ENCODE results near the gene RAET1L.

Gene RAET1L

GRCh38 chr6:150058986-150059385, 33.7 kb upstream of the RAET1L start:
- Histone ChIP-seq H3K4me1 (ENCODE audit: control insufficient read depth, insufficient read depth, low read length) (no peaks in the 10 kb centered on the region), H3K4me3 (ENCODE audit: low read depth, low read length) (no peak overlapping the region), H3K9ac (ENCODE audit: low read depth, low read length) (no peak overlapping the region), H3K9me3 (ENCODE audit: control insufficient read depth, insufficient read depth, low read length) (no peaks in the 10 kb centered on the region), H3K27me3 (ENCODE audit: control insufficient read depth, insufficient read depth, low read length) (peaks cover 3% of the 10 kb centered on the region), H3K36me3 (ENCODE audit: control insufficient read depth, insufficient read depth, low read length) (no peaks in the 10 kb centered on the region)

- no peaks in the 10 kb centered on the region for H3K9me3 ChIP-seq (ENCODE audit: control insufficient read depth, insufficient read depth, low read length)
- H3K9ac ChIP-seq (ENCODE audit: low read depth, low read length) = no peak overlapping the region
- H3K36me3 ChIP-seq (ENCODE audit: control insufficient read depth, insufficient read depth, low read length) = no peaks in the 10 kb centered on the region
- no peak overlapping the region for H3K4me3 ChIP-seq (ENCODE audit: low read depth, low read length)
- H3K4me1 ChIP-seq (ENCODE audit: control insufficient read depth, insufficient read depth, low read length) = no peaks in the 10 kb centered on the region
- H3K27me3 ChIP-seq (ENCODE audit: control insufficient read depth, insufficient read depth, low read length) = peaks cover 3% of the 10 kb centered on the region
Observed at GRCh38 chr6:150058231-150058792, 33.0 kb upstream of the RAET1L start.

GRCh38 chr6:150057501-150057951, 32.2 kb upstream of the RAET1L start:
- Histone ChIP-seq H3K4me3 (ENCODE audit: low read depth, low read length) (no peak overlapping the region), H3K4me1 (ENCODE audit: control insufficient read depth, insufficient read depth, low read length) (no peaks in the 10 kb centered on the region), H3K27me3 (ENCODE audit: control insufficient read depth, insufficient read depth, low read length) (peaks cover 7% of the 10 kb centered on the region), H3K9ac (ENCODE audit: low read depth, low read length) (no peak overlapping the region), H3K9me3 (ENCODE audit: control insufficient read depth, insufficient read depth, low read length) (no peaks in the 10 kb centered on the region), H3K36me3 (ENCODE audit: control insufficient read depth, insufficient read depth, low read length) (no peaks in the 10 kb centered on the region)

GRCh38 chr6:150056916-150057315, 31.6 kb upstream of the RAET1L start:
- H3K4me3 ChIP-seq (ENCODE audit: low read depth, low read length) = no peak overlapping the region
- H3K36me3 ChIP-seq (ENCODE audit: control insufficient read depth, insufficient read depth, low read length) = no peaks in the 10 kb centered on the region
- H3K4me1 ChIP-seq (ENCODE audit: control insufficient read depth, insufficient read depth, low read length) = no peaks in the 10 kb centered on the region
- H3K9ac ChIP-seq (ENCODE audit: low read depth, low read length) = no peak overlapping the region
- H3K27me3 ChIP-seq (ENCODE audit: control insufficient read depth, insufficient read depth, low read length) = peaks cover 7% of the 10 kb centered on the region
- H3K9me3 ChIP-seq (ENCODE audit: control insufficient read depth, insufficient read depth, low read length) = no peaks in the 10 kb centered on the region

- no peak overlapping the region for H3K4me3 ChIP-seq (ENCODE audit: low read depth, low read length)
- H3K9me3 ChIP-seq (ENCODE audit: control insufficient read depth, insufficient read depth, low read length) = no peaks in the 10 kb centered on the region
- no peaks in the 10 kb centered on the region for H3K36me3 ChIP-seq (ENCODE audit: control insufficient read depth, insufficient read depth, low read length)
- peaks cover 7% of the 10 kb centered on the region for H3K27me3 ChIP-seq (ENCODE audit: control insufficient read depth, insufficient read depth, low read length)
- no peaks in the 10 kb centered on the region for H3K4me1 ChIP-seq (ENCODE audit: control insufficient read depth, insufficient read depth, low read length)
- no peak overlapping the region for H3K9ac ChIP-seq (ENCODE audit: low read depth, low read length)
Observed at GRCh38 chr6:150056156-150056555, 30.8 kb upstream of the RAET1L start.

GRCh38 chr6:150055131-150055530, 29.8 kb upstream of the RAET1L start:
- peaks cover 7% of the 10 kb centered on the region for H3K27me3 ChIP-seq (ENCODE audit: control insufficient read depth, insufficient read depth, low read length)

GRCh38 chr6:150053450-150053849, 28.1 kb upstream of the RAET1L start:
- peaks cover 7% of the 10 kb centered on the region for H3K27me3 ChIP-seq (ENCODE audit: control insufficient read depth, insufficient read depth, low read length)
- no peaks in the 10 kb centered on the region for H3K36me3 ChIP-seq (ENCODE audit: control insufficient read depth, insufficient read depth, low read length)
- H3K4me3 ChIP-seq (ENCODE audit: low read depth, low read length) = no peak overlapping the region
- no peaks in the 10 kb centered on the region for H3K9me3 ChIP-seq (ENCODE audit: control insufficient read depth, insufficient read depth, low read length)
- no peak overlapping the region for H3K9ac ChIP-seq (ENCODE audit: low read depth, low read length)
- no peaks in the 10 kb centered on the region for H3K4me1 ChIP-seq (ENCODE audit: control insufficient read depth, insufficient read depth, low read length)

More at GRCh38 chr6:150055131-150055530, 29.8 kb upstream of the RAET1L start:
- Histone ChIP-seq H3K4me1 (ENCODE audit: control insufficient read depth, insufficient read depth, low read length) (no peaks in the 10 kb centered on the region), H3K9me3 (ENCODE audit: control insufficient read depth, insufficient read depth, low read length) (no peaks in the 10 kb centered on the region), H3K36me3 (ENCODE audit: control insufficient read depth, insufficient read depth, low read length) (no peaks in the 10 kb centered on the region), H3K9ac (ENCODE audit: low read depth, low read length) (no peak overlapping the region), H3K4me3 (ENCODE audit: low read depth, low read length) (no peak overlapping the region)

GRCh38 chr6:150050846-150051245, 25.5 kb upstream of the RAET1L start:
- Histone ChIP-seq H3K27me3 (ENCODE audit: control insufficient read depth, insufficient read depth, low read length) (peaks cover 10% of the 10 kb centered on the region), H3K9me3 (ENCODE audit: control insufficient read depth, insufficient read depth, low read length) (no peaks in the 10 kb centered on the region), H3K4me3 (ENCODE audit: low read depth, low read length) (no peak overlapping the region), H3K9ac (ENCODE audit: low read depth, low read length) (no peak overlapping the region), H3K4me1 (ENCODE audit: control insufficient read depth, insufficient read depth, low read length) (no peaks in the 10 kb centered on the region), H3K36me3 (ENCODE audit: control insufficient read depth, insufficient read depth, low read length) (no peaks in the 10 kb centered on the region)

GRCh38 chr6:150048099-150048498, 22.8 kb upstream of the RAET1L start:
- Histone ChIP-seq H3K9me3 (ENCODE audit: control insufficient read depth, insufficient read depth, low read length) (no peaks in the 10 kb centered on the region), H3K27me3 (ENCODE audit: control insufficient read depth, insufficient read depth, low read length) (peaks cover 7% of the 10 kb centered on the region)

GRCh38 chr6:150046943-150047342, 21.6 kb upstream of the RAET1L start:
- H3K9me3 ChIP-seq (ENCODE audit: control insufficient read depth, insufficient read depth, low read length) = no peaks in the 10 kb centered on the region
- peaks cover 7% of the 10 kb centered on the region for H3K27me3 ChIP-seq (ENCODE audit: control insufficient read depth, insufficient read depth, low read length)
- H3K9ac ChIP-seq (ENCODE audit: low read depth, low read length) = no peak overlapping the region

More at GRCh38 chr6:150048099-150048498, 22.8 kb upstream of the RAET1L start:
- no peaks in the 10 kb centered on the region for H3K4me1 ChIP-seq (ENCODE audit: control insufficient read depth, insufficient read depth, low read length)
- no peak overlapping the region for H3K9ac ChIP-seq (ENCODE audit: low read depth, low read length)
- H3K4me3 ChIP-seq (ENCODE audit: low read depth, low read length) = no peak overlapping the region
- no peaks in the 10 kb centered on the region for H3K36me3 ChIP-seq (ENCODE audit: control insufficient read depth, insufficient read depth, low read length)

GRCh38 chr6:150044621-150045145, 19.4 kb upstream of the RAET1L start:
- Histone ChIP-seq H3K9me3 (ENCODE audit: control insufficient read depth, insufficient read depth, low read length) (no peaks in the 10 kb centered on the region), H3K4me1 (ENCODE audit: control insufficient read depth, insufficient read depth, low read length) (no peaks in the 10 kb centered on the region), H3K36me3 (ENCODE audit: control insufficient read depth, insufficient read depth, low read length) (no peaks in the 10 kb centered on the region), H3K27me3 (ENCODE audit: control insufficient read depth, insufficient read depth, low read length) (peaks cover 30% of the 10 kb centered on the region), H3K4me3 (ENCODE audit: low read depth, low read length) (no peak overlapping the region), H3K9ac (ENCODE audit: low read depth, low read length) (no peak overlapping the region)

More at GRCh38 chr6:150046943-150047342, 21.6 kb upstream of the RAET1L start:
- Histone ChIP-seq H3K4me1 (ENCODE audit: control insufficient read depth, insufficient read depth, low read length) (no peaks in the 10 kb centered on the region), H3K4me3 (ENCODE audit: low read depth, low read length) (no peak overlapping the region), H3K36me3 (ENCODE audit: control insufficient read depth, insufficient read depth, low read length) (no peaks in the 10 kb centered on the region)
